Measurements from ENCODE around the gene FAM43A. TPM values are rescaled to one million over a fixed set of nuclear protein-coding genes. Genes with fewer than 3 reads are reported as not detected.

The FAM43A gene
- total RNA-seq, 2 experiments from 2014 or later: 7.5 to 21.6 TPM

GRCh38 chr3:194688946-194689345 lies 3.3 kb downstream of the FAM43A start:
- intact Hi-C loops (cut with micrococcal nuclease; ENCODE audit: unreplicated experiment): loop anchor here (1.0 to 10.0 kb wide), 5 partner anchors 80 to 1218 kb away; partner anchors contain the start of gene TNK2
- Histone ChIP-seq H4K20me1 (ENCODE audit: insufficient read depth, low read length) (no peaks in the 10 kb centered on the region), H3K27ac (ENCODE audit: low read depth, low read length, poor library complexity, severe bottlenecking) (peak overlapping the region; percentile 94), H3K36me3 (ENCODE audit: insufficient read depth, low read length) (no peaks in the 10 kb centered on the region; the same call in 1 of the 2 replicates), H3K4me3 (ENCODE audit: low read depth, low read length, poor library complexity, severe bottlenecking) (peak overlapping the region; percentile 77), H3K9me2 (ENCODE audit: insufficient read depth, low read length) (no peaks in the 10 kb centered on the region), H3K4me1 (ENCODE audit: insufficient read depth, low read length, poor library complexity, severe bottlenecking) (peaks cover 79% of the 10 kb centered on the region), H2AFZ (ENCODE audit: low read length) (peak overlapping the region; percentile 51; the same call in 1 of the 2 replicates), H3K9me3 (ENCODE audit: low read length) (no peaks in the 10 kb centered on the region), H3K4me2 (ENCODE audit: low read length) (peak overlapping the region; percentile 77), H3K79me2 (ENCODE audit: insufficient read depth, low read depth, low read length) (peaks cover 7% of the 10 kb centered on the region; the same call in 1 of the 2 replicates)
- BruUV-seq (replicated peaks): no TSS peak
- ChIA-PET POLR2A (interaction anchor here (1.0 to 1.9 kb wide), 4 partner anchors 49 to 570 kb away, joined by 3 to 7 read pairs (median 6); no protein-coding TSS in a partner anchor), CTCF (ENCODE audit: unreplicated experiment) (interaction anchor here (0.6 to 1.5 kb wide), 3 partner anchors 17 to 37 kb away, joined by 3 read pairs; partner anchors contain the start of gene LSG1)
- DNase-seq (ENCODE audit: low spot score): no peak
- TF ChIP-seq, protein P1, sequence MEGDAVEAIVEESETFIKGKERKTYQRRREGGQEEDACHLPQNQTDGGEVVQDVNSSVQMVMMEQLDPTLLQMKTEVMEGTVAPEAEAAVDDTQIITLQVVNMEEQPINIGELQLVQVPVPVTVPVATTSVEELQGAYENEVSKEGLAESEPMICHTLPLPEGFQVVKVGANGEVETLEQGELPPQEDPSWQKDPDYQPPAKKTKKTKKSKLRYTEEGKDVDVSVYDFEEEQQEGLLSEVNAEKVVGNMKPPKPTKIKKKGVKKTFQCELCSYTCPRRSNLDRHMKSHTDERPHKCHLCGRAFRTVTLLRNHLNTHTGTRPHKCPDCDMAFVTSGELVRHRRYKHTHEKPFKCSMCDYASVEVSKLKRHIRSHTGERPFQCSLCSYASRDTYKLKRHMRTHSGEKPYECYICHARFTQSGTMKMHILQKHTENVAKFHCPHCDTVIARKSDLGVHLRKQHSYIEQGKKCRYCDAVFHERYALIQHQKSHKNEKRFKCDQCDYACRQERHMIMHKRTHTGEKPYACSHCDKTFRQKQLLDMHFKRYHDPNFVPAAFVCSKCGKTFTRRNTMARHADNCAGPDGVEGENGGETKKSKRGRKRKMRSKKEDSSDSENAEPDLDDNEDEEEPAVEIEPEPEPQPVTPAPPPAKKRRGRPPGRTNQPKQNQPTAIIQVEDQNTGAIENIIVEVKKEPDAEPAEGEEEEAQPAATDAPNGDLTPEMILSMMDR (conservative IDR thresholded peaks at IDR 0.05; ENCODE audit: low read length): no peak
- no peak for TF ChIP-seq EZH2phosphoT487 (IDR thresholded peaks at IDR 0.05; ENCODE audit: borderline replicate concordance, low read depth, low read length)

- H3K4me3 ChIP-seq (ENCODE audit: low read depth, low read length, poor library complexity, severe bottlenecking): peak overlapping the region; percentile 77
- H3K79me2 ChIP-seq (ENCODE audit: insufficient read depth, low read depth, low read length): peaks cover 7% of the 10 kb centered on the region; the same call in 1 of the 2 replicates
- no peaks in the 10 kb centered on the region for H4K20me1 ChIP-seq (ENCODE audit: insufficient read depth, low read length)
- no peaks in the 10 kb centered on the region; the same call in 1 of the 2 replicates for H3K36me3 ChIP-seq (ENCODE audit: insufficient read depth, low read length)
- TF ChIP-seq, protein P1 (conservative IDR thresholded peaks at IDR 0.05; ENCODE audit: low read length): no peak
- no peak for TF ChIP-seq EZH2phosphoT487 (IDR thresholded peaks at IDR 0.05; ENCODE audit: borderline replicate concordance, low read depth, low read length)
- H3K4me2 ChIP-seq (ENCODE audit: low read length): peak overlapping the region; percentile 77
- POLR2A ChIA-PET: interaction anchor here (0.6 to 1.8 kb wide), 6 partner anchors 15 to 569 kb away, joined by 3 to 7 read pairs (median 4); no protein-coding TSS in a partner anchor
- no peaks in the 10 kb centered on the region for H3K9me3 ChIP-seq (ENCODE audit: low read length)
- peak overlapping the region; percentile 94 for H3K27ac ChIP-seq (ENCODE audit: low read depth, low read length, poor library complexity, severe bottlenecking)
- CTCF ChIA-PET (ENCODE audit: unreplicated experiment): interaction anchor here (1.0 kb wide), 1 partner anchor 36 kb away, joined by 3 read pairs; no protein-coding TSS in a partner anchor
- BruUV-seq (replicated peaks): no TSS peak
- intact Hi-C loops (cut with micrococcal nuclease; ENCODE audit: unreplicated experiment): loop anchor here (1.0 to 10.0 kb wide), 5 partner anchors 80 to 1218 kb away; partner anchors contain the start of gene TNK2
- H3K9me2 ChIP-seq (ENCODE audit: insufficient read depth, low read length): no peaks in the 10 kb centered on the region
- DNase-seq (ENCODE audit: low spot score): peak; percentile 72
- peaks cover 79% of the 10 kb centered on the region for H3K4me1 ChIP-seq (ENCODE audit: insufficient read depth, low read length, poor library complexity, severe bottlenecking)
- H2AFZ ChIP-seq (ENCODE audit: low read length): peak overlapping the region; percentile 51; the same call in 1 of the 2 replicates
Measured at GRCh38 chr3:194689493-194689944, 3.8 kb downstream of the FAM43A start.

Measured in OCI-LY7 (cell line).